Measurements from ENCODE around the gene ZBTB18. TPM values are rescaled to one million over a fixed set of nuclear protein-coding genes. Genes with fewer than 3 reads are reported as not detected.

ZBTB18 gene
- total and polyA plus RNA-seq, 8 donors = 13.8 to 23.5 (median 14.9) TPM

DNA sequence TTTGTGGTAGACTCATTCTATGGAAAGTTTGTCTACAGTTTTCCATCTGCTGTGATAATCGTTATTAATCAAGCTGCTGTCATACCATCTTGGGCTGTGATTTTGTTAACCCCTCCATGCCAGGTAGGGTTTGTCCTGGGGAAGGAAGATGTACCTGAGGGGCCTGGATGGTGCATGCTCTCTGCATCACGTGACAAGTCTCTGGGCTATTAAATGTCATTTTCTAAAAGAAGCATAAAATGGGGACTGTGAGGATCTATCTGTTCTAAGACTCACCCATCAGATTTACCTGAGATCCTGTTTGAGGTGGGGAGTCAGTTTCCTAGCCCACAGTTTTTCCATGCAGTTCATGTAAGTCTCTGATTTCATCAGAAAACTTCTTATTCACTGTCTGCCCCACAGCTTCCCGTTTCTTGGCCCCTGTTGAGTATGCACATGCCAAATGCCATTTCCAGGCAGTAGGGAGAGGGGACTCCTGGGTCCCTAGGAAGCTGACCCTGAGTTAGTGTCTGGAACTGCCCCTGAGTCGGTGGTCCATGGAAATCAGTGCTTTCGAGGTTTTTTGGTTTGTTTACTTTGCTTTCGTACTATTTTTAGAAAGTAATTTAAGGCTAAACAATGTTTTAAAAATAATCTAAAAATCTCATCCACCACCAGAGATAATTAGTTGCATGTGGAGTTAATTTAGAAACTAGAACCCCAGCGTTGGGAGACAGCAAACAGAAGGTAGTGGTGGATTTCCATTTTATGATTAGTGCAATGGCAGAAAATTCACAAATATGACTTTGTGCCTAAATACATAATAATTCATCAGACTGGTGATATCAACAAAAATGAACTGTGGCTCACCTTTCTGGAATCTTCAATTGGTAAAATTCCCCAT, 46.7 kb downstream of the ZBTB18 start:
- TF ChIP-seq CTCF (IDR thresholded peaks at IDR 0.05) = no peak
- ATAC-seq = no peak
- intact Hi-C loops (cut with DNase I) = no loop called here

DNA sequence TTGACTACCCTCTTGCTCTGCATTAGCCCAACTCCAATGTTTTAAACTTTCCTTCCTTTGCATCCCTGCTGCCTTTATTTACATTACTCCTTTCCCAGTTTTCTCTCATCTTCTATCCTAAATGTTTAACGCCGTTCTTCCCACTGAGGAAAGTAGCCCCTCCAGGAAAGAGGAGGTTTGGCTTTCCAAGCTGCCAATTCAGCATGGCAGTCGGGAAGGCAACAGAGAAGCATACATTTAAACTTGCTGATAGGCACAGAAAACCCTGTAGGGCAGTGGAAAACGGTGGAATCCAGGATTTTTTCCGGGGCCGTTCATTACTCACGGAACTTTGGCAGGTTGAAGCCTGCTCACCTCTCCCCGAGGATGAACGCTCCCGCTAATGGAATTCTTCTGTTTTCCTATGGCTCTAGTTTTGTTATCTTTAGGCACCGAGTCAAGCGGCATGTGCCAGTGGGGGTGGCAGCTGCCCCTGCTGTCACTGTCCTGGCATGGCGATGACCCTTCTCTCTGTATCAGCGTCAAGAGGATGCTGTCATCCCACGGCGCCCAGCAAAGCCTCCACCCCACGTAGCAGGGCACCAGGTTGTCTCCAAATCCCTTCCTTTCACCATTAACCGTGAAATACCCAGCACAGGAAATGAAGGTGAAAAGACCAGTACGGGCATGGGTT, 48.3 kb downstream of the ZBTB18 start:
- H3K9me3 ChIP-seq = no peaks in the 10 kb centered on the region
- H3K4me3 ChIP-seq = no peak overlapping the region
- DNase-seq (no peak), ATAC-seq (no peak)
- H3K4me1 ChIP-seq = no peaks in the 10 kb centered on the region
- no peaks in the 10 kb centered on the region for H3K36me3 ChIP-seq
- H3K27me3 ChIP-seq = peaks cover 6 to 25% of the 10 kb centered on the region in 2 donors
- intact Hi-C loops (cut with DNase I) = no loop called here
- no peak overlapping the region for H3K27ac ChIP-seq
- TF ChIP-seq CTCF (IDR thresholded peaks at IDR 0.05) = no peak

More for the DNA sequence above, 46.7 kb downstream of the ZBTB18 start:
- Histone ChIP-seq H3K27ac (no peak overlapping the region), H3K27me3 (peaks cover 6 to 25% of the 10 kb centered on the region in 2 donors), H3K4me1 (no peaks in the 10 kb centered on the region), H3K4me3 (no peak overlapping the region), H3K9me3 (no peaks in the 10 kb centered on the region), H3K36me3 (no peaks in the 10 kb centered on the region)
- DNase-seq = no peak

- H3K4me3 ChIP-seq = no peak overlapping the region
- no peak overlapping the region for H3K27ac ChIP-seq
- no peak for TF ChIP-seq CTCF (IDR thresholded peaks at IDR 0.05)
- H3K36me3 ChIP-seq = no peaks in the 10 kb centered on the region
- DNase-seq = no peak
- H3K9me3 ChIP-seq = no peaks in the 10 kb centered on the region
- intact Hi-C loops (cut with DNase I) = no loop called here
- ATAC-seq = no peak
- H3K4me1 ChIP-seq = no peaks in the 10 kb centered on the region
- peaks cover 6 to 32% of the 10 kb centered on the region in 2 donors for H3K27me3 ChIP-seq
Measured at GRCh38 chr1:244100276-244100675, 49.2 kb downstream of the ZBTB18 start.

- ATAC-seq = no peak
- H3K4me3 ChIP-seq = no peak overlapping the region
- TF ChIP-seq CTCF (IDR thresholded peaks at IDR 0.05) = no peak
- H3K9me3 ChIP-seq = no peaks in the 10 kb centered on the region
- no peak for DNase-seq
- H3K36me3 ChIP-seq = no peaks in the 10 kb centered on the region
- intact Hi-C loops (cut with DNase I) = no loop called here
- no peak overlapping the region for H3K27ac ChIP-seq
- peaks cover 6 to 34% of the 10 kb centered on the region in 2 donors for H3K27me3 ChIP-seq
- H3K4me1 ChIP-seq = no peaks in the 10 kb centered on the region
Measured at GRCh38 chr1:244100704-244101453, 49.8 kb downstream of the ZBTB18 start.

Data from left lung (tissue), 10 donors.